HUES64 (cell line): ENCODE measurements around the gene PTPN7.
"Not testable (repeated sequence)": the region's sequence is repeated elsewhere in the genome, so short reads cannot be mapped to it uniquely, and the experiment has no call there.

Experiments used
- H3K27ac ChIP-seq: 2 replicates; pipeline ENCODE4 v1.7.0; 2013; ENCODE audit warnings: low read depth, low read length, inconsistent platforms
- H3K27me3 ChIP-seq: 2 replicates; pipeline ENCODE4 v1.6.1; 2013; ENCODE audit warnings: mild to moderate bottlenecking, low read length; ENCODE audit not compliant: insufficient read depth
- H3K36me3 ChIP-seq: 2 replicates; pipeline ENCODE4 v1.6.1; 2013; ENCODE audit warnings: mild to moderate bottlenecking, low read length; ENCODE audit not compliant: insufficient read depth
- H3K4me1 ChIP-seq: 2 replicates; pipeline ENCODE4 v1.6.1; 2013; ENCODE audit warnings: mild to moderate bottlenecking, low read length, moderate library complexity; ENCODE audit not compliant: insufficient read depth
- H3K4me3 ChIP-seq: 2 replicates; pipeline ENCODE4 v1.5.1; 2013; ENCODE audit warnings: mild to moderate bottlenecking, low read length, moderate library complexity
- H3K9ac ChIP-seq: 2 replicates; pipeline ENCODE4 v1.6.1; 2013; ENCODE audit warnings: mild to moderate bottlenecking, low read depth, low read length
- H3K9me3 ChIP-seq: 2 replicates; pipeline ENCODE4 v1.6.1; 2013; ENCODE audit warnings: low read depth, low read length; ENCODE audit not compliant: insufficient read depth
- whole genome bisulfite sequencing: fragments of 150-250, 120-280 bp; methylation state at CpG from one replicate; pipeline ENCODE4 v1.1.7; 2013; ENCODE audit warnings: missing lambda C conversion rate; 5-methylcytosine and 5-hydroxymethylcytosine counted together

PTPN7 gene

GRCh38 chr1:202199040-202199889 is 38.9 kb upstream of the PTPN7 start:
- peaks cover 22% of the 10 kb centered on the region for H3K27me3 ChIP-seq
- H3K9ac ChIP-seq, result no peak overlapping the region
- H3K36me3 ChIP-seq, result no peaks in the 10 kb centered on the region
- no peaks in the 10 kb centered on the region for H3K9me3 ChIP-seq
- H3K4me1 ChIP-seq, result peaks cover under 1% of the 10 kb centered on the region; the same call in 1 of the 2 replicates
- no peak overlapping the region for H3K4me3 ChIP-seq
- 89% methylated on average over 15 of the region's 16 CpGs for WGBS
- no peak overlapping the region for H3K27ac ChIP-seq

- WGBS, result 88% methylated on average over 1 of the region's 1 CpG
- peaks cover 31% of the 10 kb centered on the region for H3K27me3 ChIP-seq
- no peaks in the 10 kb centered on the region for H3K9me3 ChIP-seq
- H3K4me1 ChIP-seq, result peaks cover 3% of the 10 kb centered on the region; the same call in 1 of the 2 replicates
- no peaks in the 10 kb centered on the region for H3K36me3 ChIP-seq
- H3K9ac ChIP-seq, result no peak overlapping the region
- H3K4me3 ChIP-seq, result no peak overlapping the region
- H3K27ac ChIP-seq, result no peak overlapping the region
Observed at GRCh38 chr1:202198366-202198724, 37.9 kb upstream of the PTPN7 start.

GRCh38 chr1:202197653-202198365 is 37.4 kb upstream of the PTPN7 start:
- Histone ChIP-seq H3K4me3 (no peak overlapping the region), H3K27ac (no peak overlapping the region), H3K9me3 (no peaks in the 10 kb centered on the region), H3K36me3 (no peaks in the 10 kb centered on the region), H3K9ac (no peak overlapping the region), H3K27me3 (peaks cover 36% of the 10 kb centered on the region), H3K4me1 (peaks cover 3% of the 10 kb centered on the region; the same call in 1 of the 2 replicates)
- WGBS, result 86% methylated on average over 7 of the region's 7 CpGs

GRCh38 chr1:202194328-202194648 is 33.9 kb upstream of the PTPN7 start:
- H3K36me3 ChIP-seq, result no peaks in the 10 kb centered on the region
- peaks cover 36% of the 10 kb centered on the region for H3K27me3 ChIP-seq
- H3K9ac ChIP-seq, result no peak overlapping the region
- no peaks in the 10 kb centered on the region for H3K9me3 ChIP-seq
- H3K4me3 ChIP-seq, result peak overlapping the region; percentile 48
- peaks cover 3% of the 10 kb centered on the region; the same call in 1 of the 2 replicates for H3K4me1 ChIP-seq
- no peak overlapping the region for H3K27ac ChIP-seq
- WGBS, result 66% methylated on average over 11 of the region's 11 CpGs

DNA sequence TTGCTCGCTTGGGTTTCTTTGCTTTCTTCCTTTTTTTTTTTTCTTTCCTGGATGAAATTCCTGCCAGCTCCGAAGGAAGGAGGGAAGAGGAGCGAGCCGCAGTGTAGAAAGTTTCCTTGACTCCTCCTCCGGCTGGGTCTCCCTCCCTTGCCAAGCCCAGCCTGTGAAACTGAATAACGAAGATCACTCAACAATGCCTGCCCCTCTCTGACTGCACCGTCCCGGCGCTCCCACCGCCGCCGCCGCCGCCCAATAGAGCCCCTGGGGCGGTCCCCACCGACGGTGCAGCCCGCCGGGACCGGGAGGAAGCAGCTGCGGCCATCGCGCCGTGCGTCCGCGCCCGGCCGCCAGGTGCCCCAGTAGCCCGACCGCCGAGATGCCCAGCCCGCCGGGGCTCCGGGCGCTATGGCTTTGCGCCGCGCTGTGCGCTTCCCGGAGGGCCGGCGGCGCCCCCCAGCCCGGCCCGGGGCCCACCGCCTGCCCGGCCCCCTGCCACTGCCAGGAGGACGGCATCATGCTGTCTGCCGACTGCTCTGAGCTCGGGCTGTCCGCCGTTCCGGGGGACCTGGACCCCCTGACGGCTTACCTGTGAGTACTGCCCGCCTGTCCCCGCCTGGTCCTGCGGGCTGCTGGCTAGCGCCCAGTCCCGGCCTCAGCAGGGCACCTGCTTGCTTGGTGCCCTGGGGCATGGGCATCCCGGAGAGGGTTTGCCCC is 33.4 kb upstream of the PTPN7 start, which contains the start of gene LGR6:
Gene LGR6, plus strand, starts transcription at position 186 of the 714 bp plus-strand sequence. Its CDS starts 191 bp downstream, at position 377.
- peaks cover 36% of the 10 kb centered on the region for H3K27me3 ChIP-seq
- 4% methylated on average over 60 of the region's 61 CpGs for WGBS
- H3K9ac ChIP-seq, result no peak within 1 kb of the TSS; the same call in 1 of the 2 replicates
- H3K27ac ChIP-seq, result no peak within 1 kb of the TSS
- H3K4me1 ChIP-seq, result peaks cover 5% of the 10 kb centered on the region; the same call in 1 of the 2 replicates
- no peaks in the 10 kb centered on the region for H3K36me3 ChIP-seq
- peak within 1 kb of the TSS; percentile 48 for H3K4me3 ChIP-seq
- no peaks in the 10 kb centered on the region for H3K9me3 ChIP-seq

- H3K4me3 ChIP-seq, result peak overlapping the region; percentile 48
- peaks cover 5% of the 10 kb centered on the region; the same call in 1 of the 2 replicates for H3K4me1 ChIP-seq
- WGBS, result 39% methylated on average over 18 of the region's 18 CpGs
- H3K36me3 ChIP-seq, result no peaks in the 10 kb centered on the region
- peaks cover 36% of the 10 kb centered on the region for H3K27me3 ChIP-seq
- H3K9me3 ChIP-seq, result no peaks in the 10 kb centered on the region
- no peak overlapping the region for H3K9ac ChIP-seq
- H3K27ac ChIP-seq, result no peak overlapping the region
Observed at GRCh38 chr1:202192770-202193613, 32.6 kb upstream of the PTPN7 start.

DNA sequence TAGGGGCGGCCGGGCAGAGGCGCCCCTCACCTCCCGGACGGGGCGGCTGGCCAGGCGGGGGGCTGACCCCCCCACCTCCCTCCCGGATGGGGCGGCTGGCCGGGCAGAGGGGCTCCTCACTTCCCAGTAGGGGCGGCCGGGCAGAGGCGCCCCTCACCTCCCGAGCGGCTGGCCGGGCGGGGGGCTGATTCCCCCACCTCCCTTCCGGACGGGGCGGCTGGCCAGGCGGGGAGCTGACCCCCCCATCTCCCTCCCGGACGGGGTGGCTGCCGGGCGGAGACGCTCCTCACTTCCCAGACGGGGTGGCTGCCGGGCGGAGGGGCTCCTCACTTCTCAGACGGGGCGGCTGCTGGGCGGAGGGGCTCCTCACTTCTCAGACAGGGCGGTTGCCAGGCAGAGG is 31.0 kb upstream of the PTPN7 start:
- not testable (repeated sequence) for H3K27ac ChIP-seq, H3K9me3 ChIP-seq, H3K4me1 ChIP-seq, H3K36me3 ChIP-seq, H3K9ac ChIP-seq, H3K4me3 ChIP-seq
- H3K27me3 ChIP-seq, result peaks cover 35% of the 10 kb centered on the region
- 93% methylated on average over 12 of the region's 33 CpGs for whole genome bisulfite sequencing

GRCh38 chr1:202189918-202190715 is 29.7 kb upstream of the PTPN7 start:
- no peak overlapping the region for H3K27ac ChIP-seq
- peaks cover 6% of the 10 kb centered on the region; the same call in 1 of the 2 replicates for H3K4me1 ChIP-seq
- H3K9ac ChIP-seq, result no peak overlapping the region
- peaks cover 23% of the 10 kb centered on the region for H3K27me3 ChIP-seq
- WGBS, result 87% methylated on average over 7 of the region's 7 CpGs
- no peak overlapping the region for H3K4me3 ChIP-seq
- no peaks in the 10 kb centered on the region for H3K9me3 ChIP-seq
- no peaks in the 10 kb centered on the region for H3K36me3 ChIP-seq

GRCh38 chr1:202189001-202189790 is 28.8 kb upstream of the PTPN7 start:
- no peaks in the 10 kb centered on the region for H3K36me3 ChIP-seq
- H3K4me1 ChIP-seq, result peaks cover 10% of the 10 kb centered on the region; the same call in 1 of the 2 replicates
- no peaks in the 10 kb centered on the region for H3K9me3 ChIP-seq
- H3K9ac ChIP-seq, result no peak overlapping the region
- WGBS, result 67% methylated on average over 20 of the region's 20 CpGs
- H3K4me3 ChIP-seq, result no peak overlapping the region
- no peak overlapping the region for H3K27ac ChIP-seq
- peaks cover 14% of the 10 kb centered on the region for H3K27me3 ChIP-seq
